A549 treated with Mapracorat at 1 μM for 4 hours (cell line): ENCODE results near the gene STARD4. TPM values are rescaled to one million over a fixed set of nuclear protein-coding genes. Genes with fewer than 3 reads are reported as not detected.

Experiments used
- total RNA-seq: library from RNA; stranded (reverse); fragments of 200-300 nt; extraction: Qiagen RNA extraction; gene quantifications from 5 replicates; pipeline ENCODE4 v1.2.3, GENCODE V29; 2022

Gene STARD4, protein sequence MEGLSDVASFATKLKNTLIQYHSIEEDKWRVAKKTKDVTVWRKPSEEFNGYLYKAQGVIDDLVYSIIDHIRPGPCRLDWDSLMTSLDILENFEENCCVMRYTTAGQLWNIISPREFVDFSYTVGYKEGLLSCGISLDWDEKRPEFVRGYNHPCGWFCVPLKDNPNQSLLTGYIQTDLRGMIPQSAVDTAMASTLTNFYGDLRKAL
- 4.0 to 5.5 TPM (median 4.3 TPM) in 5 replicates for total RNA-seq

DNA sequence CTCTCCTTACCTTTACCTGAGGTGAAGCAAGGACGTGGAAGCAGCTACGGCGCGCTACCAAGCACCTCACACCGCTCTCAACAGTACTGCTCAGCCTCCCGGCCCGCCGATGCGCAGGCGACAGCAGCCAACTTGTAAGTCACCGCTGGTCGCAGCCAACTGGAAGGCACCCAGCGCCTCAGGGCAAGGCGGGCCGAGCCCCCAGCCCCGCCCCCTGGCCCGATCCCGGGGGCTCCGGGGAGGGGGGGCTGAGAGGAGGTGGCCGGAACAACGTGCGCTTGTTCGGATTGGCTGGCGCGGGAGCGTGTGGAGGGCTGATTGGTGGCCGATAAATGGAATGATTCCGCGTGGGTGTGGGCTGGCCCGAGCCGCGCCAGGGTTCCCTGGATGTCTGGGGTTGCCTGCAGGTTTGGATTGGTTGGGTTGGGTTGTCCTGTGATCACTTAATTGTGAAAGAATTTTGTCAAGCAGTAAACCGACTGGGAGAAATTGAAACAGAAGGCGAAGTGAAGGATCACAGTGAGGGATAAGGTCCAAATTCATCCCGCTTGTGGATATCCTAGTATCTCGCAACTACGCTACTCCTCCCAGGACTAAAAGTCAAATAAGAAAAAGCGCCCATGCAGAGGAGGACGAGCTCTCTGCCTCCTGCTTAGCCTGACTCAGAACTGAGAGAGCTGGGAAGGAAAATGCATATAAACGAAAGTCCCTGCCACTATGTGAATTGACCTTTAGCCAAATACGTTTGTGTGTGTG is at the start of gene STARD4:
Gene STARD4 (minus strand): TSS at position 161 of the 756 bp plus-strand sequence. CDS start 5,102 bp downstream, outside the sequence.

Other genes starting within 250 kb of the STARD4 start
- 1.9 to 3.5 TPM (median 2.8 TPM) in 5 replicates for gene NREP, start 244.7 kb upstream of the STARD4 start, total RNA-seq